ENCODE measurements around the gene LGR6.

- TF ChIP-seq CTCF (IDR thresholded peaks at IDR 0.05) = no peak
- TF ChIP-seq POLR2A (IDR thresholded peaks at IDR 0.05) = no peak
- TF ChIP-seq POLR2AphosphoS5 (IDR thresholded peaks at IDR 0.05) = no peak
- no peak for TF ChIP-seq EP300 (IDR thresholded peaks at IDR 0.05)
These were observed 88.4 kb downstream of the LGR6 start for GRCh38 chr1:202282025-202282371.

Measured in gastroesophageal sphincter (tissue), 3 donors.